NCI-H146 (cell line): Measurements from ENCODE around the gene EPAS1.

Source experiments
- DNase-seq: peaks from one replicate; lab custom pipeline; 2025; lab: John Stamatoyannopoulos, UW

Gene EPAS1

GRCh38 chr2:46410273-46411244, 113.4 kb downstream of the EPAS1 start:
- no peak for DNase-seq

- no peak for DNase-seq
Observed at GRCh38 chr2:46411245-46411641, 114.0 kb downstream of the EPAS1 start.

GRCh38 chr2:46411985-46412384, 114.8 kb downstream of the EPAS1 start:
- DNase-seq, result no peak

- no peak for DNase-seq
Observed at GRCh38 chr2:46413111-46413510, 115.9 kb downstream of the EPAS1 start.

GRCh38 chr2:46413631-46414030, 116.4 kb downstream of the EPAS1 start:
- DNase-seq, result no peak

GRCh38 chr2:46414701-46415100, 117.5 kb downstream of the EPAS1 start:
- DNase-seq, result no peak

GRCh38 chr2:46416280-46416679, 119.1 kb downstream of the EPAS1 start:
- no peak for DNase-seq

GRCh38 chr2:46416739-46417403, 119.7 kb downstream of the EPAS1 start:
- no peak for DNase-seq

GRCh38 chr2:46420945-46421344, 123.7 kb downstream of the EPAS1 start:
- no peak for DNase-seq

GRCh38 chr2:46421361-46421760, 124.2 kb downstream of the EPAS1 start:
- no peak for DNase-seq

GRCh38 chr2:46422717-46423394, 125.6 kb downstream of the EPAS1 start:
- DNase-seq, result no peak

GRCh38 chr2:46424937-46425336, 127.7 kb downstream of the EPAS1 start:
- no peak for DNase-seq

GRCh38 chr2:46428911-46429436, 131.8 kb downstream of the EPAS1 start:
- DNase-seq, result no peak

- DNase-seq, result no peak
Observed at GRCh38 chr2:46430413-46430812, 133.2 kb downstream of the EPAS1 start.

- DNase-seq, result no peak
Observed at GRCh38 chr2:46430992-46431391, 133.8 kb downstream of the EPAS1 start.

GRCh38 chr2:46431481-46432235, 134.5 kb downstream of the EPAS1 start:
- no peak for DNase-seq

GRCh38 chr2:46434851-46435273, 137.7 kb downstream of the EPAS1 start:
- no peak for DNase-seq

- no peak for DNase-seq
Observed at GRCh38 chr2:46435353-46435752, 138.1 kb downstream of the EPAS1 start.

- DNase-seq, result no peak
Observed at GRCh38 chr2:46435796-46436360, 138.7 kb downstream of the EPAS1 start.
